Endothelial cell of umbilical vein (primary cell): ENCODE data around the gene MCCC1. TPM values are rescaled to one million over a fixed set of nuclear protein-coding genes. Genes with fewer than 3 reads are reported as not detected.

ENCODE experiments used
- BruUV-seq: library from RNA; stranded (reverse); fragments of 400-500 nt; replicated peaks from 2 replicates; lab custom pipeline; 2021; lab: Mats Ljungman, UMichigan
- CTCF ChIA-PET: fragments of 300-600, 350-600 bp; sonication (Branson Sonifier 250); formaldehyde crosslinking; loops from one replicate; lab custom pipeline; 2021; ENCODE audit warnings: antibody characterized with exemption, inconsistent platforms; lab: Charles Lee
- POLR2A ChIA-PET: fragments of 300-600, 350-600 bp; sonication (Branson Sonifier 250); formaldehyde crosslinking; loops from one replicate; lab custom pipeline; 2021; ENCODE audit warnings: antibody characterized with exemption, inconsistent platforms; lab: Charles Lee
- DNase-seq: peaks from one replicate; pipeline ENCODE4 v3.0.0-alpha.2; 2011; ENCODE audit warnings: low read depth, low spot score
- FAIRE-seq: peaks from 2 replicates; lab custom pipeline; 2011; peaks lifted over from hg19 to GRCh38; lab: Jason Lieb, UNC
- H2AFZ ChIP-seq: 2 replicates; pipeline ENCODE4 v1.6.0; 2012; ENCODE audit warnings: low read depth, low read length, control low read depth, inconsistent platforms
- H3K27ac ChIP-seq: 2 replicates; pipeline ENCODE4 v1.5.1; 2011; ENCODE audit warnings: low read depth, mild to moderate bottlenecking, control low read depth, low read length, moderate library complexity; ENCODE audit not compliant: insufficient read depth
- H3K27me3 ChIP-seq, 2 experiments: 2 replicates each; pipeline versions ENCODE4 v1.6.0 to v1.6.1; 2011; ENCODE audit warnings: low read length in 2 of 2, mixed read lengths in 1 of 2; ENCODE audit not compliant: control insufficient read depth in 2 of 2, insufficient read depth in 2 of 2
- H3K36me3 ChIP-seq, 2 experiments: 2 replicates in 1 of 2; 3 replicates in 1 of 2; pipeline ENCODE4 v1.5.1; 2011; ENCODE audit warnings: low read length in 2 of 2, mild to moderate bottlenecking in 1 of 2, moderate library complexity in 1 of 2; ENCODE audit not compliant: control insufficient read depth in 2 of 2, insufficient read depth in 2 of 2; ENCODE audit errors: extremely low read depth in 1 of 2
- H3K4me1 ChIP-seq: 3 replicates; pipeline ENCODE4 v1.5.1; 2011; ENCODE audit warnings: mild to moderate bottlenecking, low read length; ENCODE audit not compliant: control insufficient read depth, insufficient read depth; ENCODE audit errors: extremely low read depth
- H3K4me2 ChIP-seq: 2 replicates; pipeline ENCODE4 v1.6.1; 2011; ENCODE audit warnings: low read length, control low read depth, mixed read lengths; ENCODE audit not compliant: insufficient read depth
- H3K4me3 ChIP-seq, 3 experiments: fragments of 200-600 bp in 1 of 3; sonication (generic), shearing (Covaris generic) in 1 of 3; replicated peaks in 1 of 3; 2 replicates each; pipeline ENCODE4 v1.5.1; 2011 to 2016; ENCODE audit warnings: control low read depth in 3 of 3, low read length in 3 of 3, mild to moderate bottlenecking in 2 of 3, inconsistent platforms in 1 of 3, low read depth in 1 of 3, moderate library complexity in 1 of 3; ENCODE audit not compliant: insufficient read depth in 1 of 3
- H3K79me2 ChIP-seq: 2 replicates; pipeline ENCODE4 v1.6.0; 2012; ENCODE audit warnings: low read length, inconsistent platforms; ENCODE audit not compliant: control insufficient read depth, insufficient read depth
- H3K9ac ChIP-seq: replicated peaks from 2 replicates; pipeline ENCODE3; 2011; ENCODE audit warnings: low read length, control low read depth; ENCODE audit not compliant: insufficient read depth; ENCODE audit errors: extremely low read depth
- H3K9me1 ChIP-seq: replicated peaks from 3 replicates; pipeline ENCODE4 v1.6.0; 2011; ENCODE audit warnings: mild to moderate bottlenecking, low read length; ENCODE audit not compliant: control insufficient read depth, insufficient read depth; ENCODE audit errors: extremely low read depth
- H3K9me3 ChIP-seq: replicated peaks from 2 replicates; pipeline ENCODE4 v1.5.1; 2012; ENCODE audit warnings: low read length, inconsistent platforms; ENCODE audit not compliant: control insufficient read depth, insufficient read depth
- H4K20me1 ChIP-seq: replicated peaks from 2 replicates; pipeline ENCODE3; 2011; ENCODE audit warnings: mild to moderate bottlenecking, low read length; ENCODE audit not compliant: control insufficient read depth, insufficient read depth; ENCODE audit errors: extremely low read depth
- EZH2 ChIP-seq: IDR thresholded peaks from 2 replicates; pipeline ENCODE4 v1.6.1; 2012; ENCODE audit warnings: borderline replicate concordance, low read depth, mild to moderate bottlenecking, moderate library complexity, low read length, inconsistent platforms; ENCODE audit not compliant: severe bottlenecking
- FOS ChIP-seq: IDR thresholded peaks from 2 replicates; pipeline ENCODE4 v1.6.1; 2011; ENCODE audit warnings: mild to moderate bottlenecking, low read length, moderate library complexity, borderline replicate concordance; ENCODE audit not compliant: insufficient read depth
- GATA2 ChIP-seq: IDR thresholded peaks from 2 replicates; pipeline ENCODE4 v1.7.0; 2011; ENCODE audit warnings: low read depth, mild to moderate bottlenecking, moderate library complexity, mixed read lengths, low read length; ENCODE audit not compliant: insufficient read length, insufficient read depth
- JUN ChIP-seq: IDR thresholded peaks from 2 replicates; pipeline ENCODE4 v1.6.1; 2011; ENCODE audit warnings: borderline replicate concordance, low read depth; ENCODE audit not compliant: insufficient read length, insufficient read depth
- MYC ChIP-seq: IDR thresholded peaks from one replicate; pipeline ENCODE4 v1.6.1; 2011; ENCODE audit warnings: mild to moderate bottlenecking, low read depth, low read length
- POLR2AphosphoS5 ChIP-seq: IDR thresholded peaks from 2 replicates; pipeline ENCODE4 v1.6.1; 2012; ENCODE audit warnings: low read depth, mild to moderate bottlenecking, control low read depth, low read length, moderate library complexity; ENCODE audit not compliant: insufficient read depth
- dilution Hi-C: fragments of 300-500 bp; cut with MboI; formaldehyde crosslinking; loops from one replicate; pipeline ENCODE4 v1.15.0; 2019; ENCODE audit warnings: low sequenced_read_pairs; ENCODE audit not compliant: extremely low pct_ligation_motif_present
- intact Hi-C: fragments of 100-400 bp; cut with micrococcal nuclease; formaldehyde crosslinking; loops from one replicate; pipeline ENCODE4 v1.10.0; 2022
- polyA plus RNA-seq, 4 experiments: library from polyadenylated mRNA; depleted of rRNA in 3 of 4; stranded (reverse) in 3 of 4; unstranded in 1 of 4; fragments of >200 nt; gene quantifications; 2 replicates each; pipeline versions ENCODE4 v1.2.1 to v1.2.3, GENCODE V29; 2011 to 2012; ENCODE audit warnings: missing spikeins in 1 of 4
- total RNA-seq: library from RNA; stranded (reverse); gene quantifications from 2 replicates; pipeline ENCODE4 v1.2.3, GENCODE V29; 2021
- TF ChIP-seq, protein P1 (sequence below): IDR thresholded peaks from 2 replicates; pipeline ENCODE4 v1.6.1; 2011; ENCODE audit not compliant: insufficient read depth, insufficient read length

The MCCC1 gene
- total and polyA plus RNA-seq, 2 donors (not counting 3 experiments of a cell fraction or from before 2014, with no cell fraction given), result 9.2 to 19.7 TPM

- Histone ChIP-seq H3K4me2 (no peak overlapping the region), H2AFZ (no peak overlapping the region), H3K27ac (no peak overlapping the region), H3K4me1 (no peaks in the 10 kb centered on the region), H3K9me3 (no peaks in the 10 kb centered on the region), H4K20me1 (no peaks in the 10 kb centered on the region), H3K4me3 (no peak overlapping the region), H3K9me1 (no peaks in the 10 kb centered on the region), H3K9ac (no peak overlapping the region), H3K36me3 (peaks cover 2 to 7% of the 10 kb centered on the region in 2 experiments), H3K27me3 (no peaks in the 10 kb centered on the region), H3K79me2 (no peaks in the 10 kb centered on the region)
- intact Hi-C loops, result no loop called here
- TF ChIP-seq POLR2AphosphoS5, result no peak
- no peak for TF ChIP-seq GATA2
- TF ChIP-seq EZH2, result no peak
- TF ChIP-seq FOS, result no peak
- no peak for TF ChIP-seq MYC
- no peak for TF ChIP-seq JUN
- TF ChIP-seq, protein P1, sequence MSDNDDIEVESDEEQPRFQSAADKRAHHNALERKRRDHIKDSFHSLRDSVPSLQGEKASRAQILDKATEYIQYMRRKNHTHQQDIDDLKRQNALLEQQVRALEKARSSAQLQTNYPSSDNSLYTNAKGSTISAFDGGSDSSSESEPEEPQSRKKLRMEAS, result no peak
- DNase-seq, result no peak
- CTCF ChIA-PET, result no interaction called here
- dilution Hi-C loops, result no loop called here
- BruUV-seq, result no TSS peak
- peak; percentile 26 for FAIRE-seq
- POLR2A ChIA-PET, result no interaction called here
These were observed 66.3 kb downstream of the MCCC1 start for GRCh38 chr3:183032880-183033555.
